ENCODE data around the gene CAND2. TPM values are rescaled to one million over a fixed set of nuclear protein-coding genes. Genes with fewer than 3 reads are reported as not detected.
"Not testable (repeated sequence)": the region's sequence is repeated elsewhere in the genome, so short reads cannot be mapped to it uniquely, and the experiment has no call there.

CAND2 gene
- polyA plus RNA-seq, 1 donor = 7.5 TPM

DNA sequence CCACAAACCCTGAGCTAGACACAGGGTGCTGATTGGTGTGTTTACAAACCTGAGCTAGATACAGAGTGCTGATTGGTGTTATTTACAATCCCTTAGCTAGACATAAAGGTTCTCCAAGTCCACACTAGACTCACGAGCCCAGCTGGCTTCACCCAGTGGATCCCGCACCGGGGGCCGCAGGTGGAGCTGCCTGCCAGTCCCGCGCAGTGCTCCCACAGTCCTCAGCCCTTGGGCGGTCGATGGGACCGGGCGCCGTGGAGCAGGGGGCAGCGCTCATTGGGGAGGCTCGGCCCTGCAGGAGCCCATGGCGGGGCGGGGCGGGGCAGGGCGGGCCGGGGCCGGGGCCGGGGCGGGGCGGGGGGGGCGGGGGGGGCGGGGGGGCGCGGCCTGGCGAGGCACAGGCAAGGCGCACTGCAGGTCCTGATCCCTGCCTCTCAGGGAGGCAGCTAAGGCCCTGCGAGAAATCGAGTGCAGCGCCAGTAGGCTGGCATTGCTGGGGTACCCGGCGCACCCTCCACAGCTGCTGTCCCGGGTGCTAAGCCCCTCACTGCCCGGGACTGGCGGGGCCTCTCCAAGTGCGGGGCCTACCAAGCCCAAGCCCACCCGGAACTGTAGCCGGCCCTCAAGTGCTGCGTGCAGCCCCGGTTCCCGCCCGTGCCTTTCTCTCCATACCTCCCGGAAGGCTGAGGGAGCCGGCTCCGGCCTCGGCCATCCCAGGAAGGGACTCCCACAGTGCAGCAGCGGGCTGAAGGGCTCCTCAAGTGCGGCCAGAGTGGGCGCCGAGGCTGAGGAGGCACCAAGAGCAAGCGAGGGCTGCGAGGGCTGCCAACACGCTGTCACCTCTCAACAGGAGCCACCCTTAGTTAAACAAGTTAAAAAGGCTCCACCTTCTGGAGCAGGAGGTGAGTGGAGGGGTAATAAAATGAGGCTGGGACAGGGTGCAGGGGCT, 27.6 kb upstream of the CAND2 start:
- no peak for DNase-seq

DNA sequence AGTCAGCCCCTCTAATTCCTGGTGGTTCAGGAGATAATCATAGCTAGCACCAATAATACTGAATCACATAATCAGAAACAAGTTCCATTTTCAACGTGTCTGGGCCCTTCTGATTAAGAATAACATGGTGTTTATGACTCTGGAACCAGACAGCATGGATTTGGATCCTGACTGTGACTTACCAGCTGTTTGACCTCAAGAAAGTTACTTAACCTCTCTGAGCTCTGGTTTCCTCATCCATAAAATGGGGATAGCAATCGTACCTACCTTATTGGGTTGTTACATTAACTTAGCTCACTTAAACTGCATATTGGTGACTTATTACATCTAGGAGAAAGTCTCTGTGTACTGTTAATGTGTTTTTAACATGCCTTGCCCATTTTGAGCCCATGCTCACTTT, 26.7 kb upstream of the CAND2 start:
- DNase-seq = no peak

DNA sequence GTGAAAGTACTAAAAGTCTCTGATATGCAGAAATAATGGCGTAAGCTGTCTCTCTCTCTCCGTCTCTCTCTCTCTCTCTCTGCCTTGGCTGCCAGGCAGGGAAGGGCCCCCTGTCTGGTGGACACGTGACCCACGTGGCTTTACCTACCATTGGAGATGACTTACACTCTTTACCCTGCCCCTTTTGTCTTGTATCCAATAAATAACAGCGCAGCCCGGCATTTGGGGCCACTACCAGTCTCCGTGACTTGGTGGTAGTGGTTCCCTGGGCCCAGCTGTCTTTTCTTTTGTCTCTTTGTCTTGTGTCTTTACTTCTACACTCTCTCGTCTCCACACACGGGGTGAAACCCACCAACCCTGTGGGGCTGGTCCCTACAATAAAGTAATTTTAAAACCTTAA, 25.2 kb upstream of the CAND2 start:
- no peak for DNase-seq

DNA sequence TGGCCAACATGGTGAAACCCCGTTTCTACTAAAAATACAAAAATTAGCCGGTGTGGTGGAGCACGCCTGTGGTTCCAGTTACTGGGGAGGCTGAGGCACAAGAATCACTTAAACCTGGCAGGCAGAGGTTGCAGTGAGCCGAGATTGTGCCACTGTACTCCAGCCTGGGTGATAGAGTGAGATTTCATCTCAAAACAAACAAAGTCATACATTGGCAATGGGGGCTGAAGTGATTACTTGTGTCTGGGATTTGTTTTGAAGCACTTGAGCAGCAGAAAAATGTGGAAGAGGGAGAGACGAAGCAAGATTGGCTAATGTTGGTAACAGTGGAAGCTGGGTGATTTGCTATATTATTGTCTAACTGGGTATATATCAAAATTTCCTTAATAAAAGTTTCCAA, 24.0 kb upstream of the CAND2 start:
- no peak for DNase-seq

DNA sequence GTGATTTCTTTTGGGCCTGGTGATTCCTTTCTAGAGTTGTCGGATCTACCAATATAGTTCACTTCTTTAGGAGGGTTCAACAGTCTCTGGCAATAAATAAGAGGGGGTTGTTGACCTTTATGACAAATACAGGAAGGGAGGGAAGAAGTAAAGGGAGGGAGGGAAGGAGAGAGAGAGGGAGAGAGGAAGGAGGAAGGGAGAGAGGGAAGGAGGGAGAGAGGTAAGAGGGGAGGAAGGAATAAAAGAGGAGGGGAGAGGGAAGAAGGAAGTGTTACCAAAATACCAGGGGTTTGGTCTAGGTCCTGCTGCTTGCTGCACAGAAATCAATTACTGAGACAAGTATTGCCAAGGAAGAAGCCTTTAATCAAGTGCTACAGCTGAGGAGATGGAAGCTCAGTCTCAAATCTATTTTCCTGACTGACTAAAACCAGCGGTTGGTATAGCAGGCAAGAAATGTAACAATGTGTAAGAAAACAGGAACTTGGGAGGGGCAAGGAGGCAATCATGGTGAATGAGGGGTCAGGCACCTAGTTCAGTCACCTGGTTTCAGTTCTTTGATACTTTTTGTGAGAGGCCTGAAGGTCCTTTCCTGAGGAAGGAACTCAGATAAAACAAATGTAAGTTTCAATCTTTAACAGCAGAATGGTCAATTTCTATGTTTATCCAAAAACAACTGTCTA, 23.3 kb upstream of the CAND2 start:
- no peak for DNase-seq

DNA sequence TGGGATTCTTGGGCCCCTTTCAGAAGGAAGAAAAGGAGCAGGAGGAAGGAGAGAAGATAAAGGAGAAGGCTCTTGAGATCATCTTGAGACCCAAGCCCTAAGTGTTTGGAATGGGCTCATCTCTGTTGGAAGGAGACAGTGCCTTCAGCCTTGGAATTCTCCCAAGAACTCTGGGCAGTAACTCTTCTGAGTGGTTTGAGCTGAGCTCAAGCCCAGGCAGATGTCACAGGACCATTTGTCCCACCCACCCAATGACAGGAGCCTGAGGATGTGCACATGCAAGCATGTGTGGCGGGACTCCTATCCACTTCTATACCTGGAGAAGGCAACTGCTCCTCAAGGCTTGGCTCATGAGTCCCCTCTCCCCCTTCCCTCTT, 22.8 kb upstream of the CAND2 start:
- no peak for DNase-seq

DNA sequence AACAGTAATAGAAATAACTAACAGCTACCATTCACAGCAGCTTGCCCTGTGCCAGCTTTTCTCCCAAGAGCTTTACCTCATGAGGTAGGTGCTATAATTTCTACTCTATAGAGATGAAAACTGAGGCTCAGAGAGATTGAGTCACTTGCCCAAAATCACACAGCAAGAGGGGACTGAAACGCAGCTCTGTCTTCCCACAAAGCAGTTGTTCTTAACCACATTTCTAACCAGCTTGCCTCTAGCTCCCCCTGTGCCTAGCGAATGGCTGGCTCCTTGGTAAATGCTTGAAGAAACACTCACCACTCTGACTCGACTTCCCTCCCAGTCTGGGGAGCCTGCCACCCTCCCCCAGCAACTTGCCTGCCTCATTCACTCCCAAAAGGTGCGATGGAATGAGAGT, 21.9 kb upstream of the CAND2 start:
- DNase-seq = no peak

DNA sequence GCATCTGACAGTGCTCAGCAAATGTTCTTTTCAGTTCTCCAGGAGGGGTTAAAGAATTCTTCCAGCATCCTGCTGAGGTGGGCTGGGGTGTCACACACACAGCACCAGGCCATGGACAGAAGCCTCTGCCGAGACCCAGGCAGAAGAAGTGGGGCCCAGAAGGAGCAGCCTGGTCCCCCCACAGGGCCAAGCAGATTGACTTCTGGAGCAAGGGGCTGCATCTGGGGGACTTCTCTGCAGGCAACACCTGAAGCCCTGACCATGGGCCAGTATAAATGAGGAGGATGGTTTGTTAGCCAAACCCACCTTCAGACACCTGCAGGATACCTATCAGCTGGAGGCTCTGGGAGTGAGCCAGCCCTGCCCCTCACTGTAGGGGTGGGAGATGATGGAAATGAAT, 21.3 kb upstream of the CAND2 start:
- no peak for DNase-seq

DNA sequence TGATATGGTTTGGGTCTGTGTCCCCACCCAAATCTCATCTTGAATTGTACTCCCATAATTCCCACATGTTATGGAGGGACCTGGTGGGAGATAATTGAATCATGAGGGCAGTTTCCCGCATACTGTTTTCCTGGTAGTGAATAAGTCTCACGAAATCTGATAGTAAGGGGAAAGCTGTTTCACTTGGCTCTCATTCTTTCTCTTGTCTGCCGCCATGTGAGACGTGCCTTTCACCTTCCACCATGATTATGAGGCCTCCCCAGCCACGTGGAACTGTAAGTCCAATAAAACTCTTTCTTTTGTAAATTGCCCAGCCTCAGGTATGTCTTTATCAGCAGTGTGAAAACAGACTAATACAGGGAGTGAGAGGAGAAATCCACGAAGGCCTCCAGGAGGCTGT, 20.5 kb upstream of the CAND2 start:
- not testable (repeated sequence) for DNase-seq

DNA sequence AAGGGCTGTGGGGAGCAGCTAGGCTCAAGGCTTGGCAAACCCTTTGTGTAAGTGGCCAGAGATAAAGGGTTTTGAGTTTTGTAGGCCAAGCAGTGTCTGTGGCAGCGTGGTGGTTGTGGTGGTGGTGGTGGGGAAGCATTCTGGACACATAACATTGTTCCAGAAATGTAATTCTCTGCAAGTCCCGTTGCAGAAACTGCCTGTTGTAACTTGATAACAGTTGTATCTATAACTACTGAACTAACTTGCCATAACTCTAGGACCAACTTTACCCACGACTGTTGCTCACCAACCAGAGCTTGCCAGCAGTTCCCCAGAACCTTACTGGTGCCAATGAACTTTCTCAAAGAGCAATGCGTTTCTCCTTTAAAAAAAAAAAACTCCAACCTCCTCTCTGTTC, 19.3 kb upstream of the CAND2 start:
- DNase-seq = no peak

DNA sequence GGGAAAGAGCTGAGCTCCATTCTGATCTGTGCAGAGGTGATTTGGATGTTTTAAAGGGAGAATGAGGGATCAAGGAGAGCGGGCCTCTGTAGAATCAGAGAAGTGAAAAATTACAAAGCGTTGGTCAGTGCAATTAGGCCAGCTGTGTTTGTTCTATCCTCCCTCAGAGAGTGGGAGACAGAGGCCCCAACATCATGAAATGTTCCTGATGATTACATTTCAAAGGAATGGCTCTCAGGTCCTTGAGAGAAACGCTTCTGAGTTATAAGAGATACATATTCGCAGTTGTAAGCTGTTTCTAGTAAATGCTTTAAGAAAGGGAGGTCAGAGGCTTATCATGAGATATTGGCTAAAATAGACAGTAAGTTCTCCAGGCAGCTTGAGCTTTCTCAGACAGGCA, 15.7 kb upstream of the CAND2 start:
- DNase-seq = no peak

DNA sequence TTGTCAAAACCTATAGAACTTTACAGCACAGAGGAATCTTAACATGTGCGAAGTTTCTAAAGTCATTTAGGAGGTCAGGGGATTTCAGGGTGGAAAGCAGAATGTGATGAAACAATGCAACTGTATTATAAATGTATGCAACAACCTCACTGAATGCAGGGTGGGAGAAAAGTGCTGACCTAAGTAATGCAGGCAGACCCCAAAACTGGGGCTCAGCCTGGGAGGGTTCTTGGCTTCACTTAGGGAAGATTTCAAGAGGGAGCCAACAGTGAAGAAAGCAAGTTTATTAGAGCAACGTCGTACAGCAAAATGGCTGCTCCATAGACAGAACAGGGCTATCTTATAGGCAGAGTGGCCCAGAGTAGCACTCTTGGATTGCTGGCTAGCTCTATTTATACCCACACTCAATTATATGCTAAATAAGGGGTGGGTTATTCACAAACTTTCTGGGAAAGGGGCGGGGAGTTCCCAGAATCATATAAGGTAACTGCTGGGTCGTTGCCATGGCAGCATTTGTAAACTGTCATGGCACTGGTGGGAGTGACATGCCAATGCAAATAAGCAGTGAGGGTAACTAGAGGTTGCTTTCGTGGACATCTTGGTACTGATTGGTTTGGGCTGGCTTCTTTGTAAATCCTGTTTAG, 14.2 kb upstream of the CAND2 start:
- no peak for DNase-seq

DNA sequence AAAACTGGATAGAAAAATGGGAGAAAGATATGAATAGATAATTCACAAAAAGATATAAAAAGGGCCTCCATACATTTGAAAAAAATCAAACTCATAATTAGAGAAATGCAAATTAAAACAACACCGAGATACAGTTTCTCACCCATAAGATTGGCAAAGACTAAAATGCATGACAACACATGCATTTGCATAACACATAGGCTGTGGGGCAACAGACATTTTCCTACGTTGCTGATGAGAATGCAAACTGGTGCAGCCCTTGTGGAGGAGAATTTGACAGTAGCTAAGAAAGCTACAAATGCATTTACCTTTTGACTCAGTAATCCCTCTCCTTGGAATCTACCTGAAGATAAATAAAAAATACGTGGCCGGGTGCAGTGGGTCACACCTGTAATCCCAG, 11.4 kb upstream of the CAND2 start:
- no peak for DNase-seq

DNA sequence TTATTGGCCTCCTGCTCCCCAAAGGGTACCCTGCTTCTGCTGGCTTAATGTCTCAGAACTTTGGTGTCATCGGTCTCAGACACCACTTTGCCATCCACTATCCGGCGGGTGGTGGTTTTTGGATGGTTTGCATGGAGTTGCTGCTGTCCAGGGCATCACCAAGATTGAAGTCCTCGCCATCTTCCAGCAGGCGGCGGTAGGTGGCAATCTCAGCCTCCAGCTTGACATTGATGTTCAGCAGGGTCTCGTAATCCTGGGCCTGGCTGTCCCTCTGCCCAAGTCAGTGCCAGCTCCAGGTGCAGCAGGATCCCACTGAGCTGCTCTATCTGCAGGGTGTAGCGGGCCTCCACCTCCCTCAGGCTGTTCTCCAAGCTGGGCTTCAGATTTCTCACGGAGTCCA, 9.1 kb upstream of the CAND2 start:
- DNase-seq = not testable (repeated sequence)

DNA sequence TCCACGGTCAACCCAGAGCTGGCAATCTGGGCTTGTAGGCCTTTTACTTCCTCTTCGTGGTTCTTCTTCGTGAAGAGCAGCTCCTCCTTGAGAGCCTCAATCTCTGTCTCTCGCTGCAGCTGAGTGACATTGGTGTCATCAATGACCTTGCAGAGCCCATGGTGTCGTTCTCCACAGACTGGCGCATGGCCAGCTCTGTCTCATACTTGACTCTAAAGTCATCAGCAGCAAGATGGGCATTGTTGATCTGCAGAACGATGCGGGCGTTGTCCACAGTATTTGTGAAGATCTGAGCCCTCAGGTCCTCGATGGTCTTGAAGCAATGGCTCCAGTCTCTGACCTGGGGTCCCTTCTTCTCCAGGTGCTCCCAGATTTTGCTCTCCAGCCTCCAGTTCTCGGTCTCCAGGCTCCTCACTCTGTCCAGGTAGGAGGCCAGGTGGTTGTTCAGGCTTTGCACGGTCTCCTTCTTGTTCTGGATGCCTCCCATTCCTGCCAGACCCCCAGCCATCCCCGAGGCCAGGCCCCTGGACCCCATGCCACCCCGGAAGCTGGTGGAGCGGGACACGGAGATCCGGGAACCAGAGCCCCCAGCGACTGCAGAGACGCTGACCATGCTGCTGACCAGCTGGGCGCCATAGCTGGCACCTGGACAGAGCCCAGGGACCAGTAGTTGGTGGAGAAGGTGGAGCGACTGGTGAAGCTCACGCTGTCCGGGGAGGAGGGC, 8.4 kb upstream of the CAND2 start:
- not testable (repeated sequence) for DNase-seq

DNA sequence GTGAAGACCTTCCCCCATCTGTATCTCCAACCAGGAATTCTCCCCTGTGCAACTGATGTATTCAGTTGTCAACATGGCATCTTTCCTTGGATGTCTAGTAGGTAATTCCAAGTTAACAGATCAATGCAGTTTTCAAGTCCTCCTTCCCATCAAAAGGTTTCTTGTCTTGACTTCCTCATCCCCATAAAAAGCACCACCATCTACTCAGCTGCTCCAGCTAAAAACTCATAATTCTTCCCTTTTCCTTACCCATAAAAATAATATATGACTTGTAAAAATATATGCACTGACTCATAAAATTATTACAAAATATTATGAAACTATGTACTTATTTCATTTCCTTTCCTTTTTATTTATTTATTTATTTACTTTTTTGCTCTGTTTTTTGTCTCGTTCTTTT, 5.0 kb upstream of the CAND2 start:
- DNase-seq = no peak

DNA sequence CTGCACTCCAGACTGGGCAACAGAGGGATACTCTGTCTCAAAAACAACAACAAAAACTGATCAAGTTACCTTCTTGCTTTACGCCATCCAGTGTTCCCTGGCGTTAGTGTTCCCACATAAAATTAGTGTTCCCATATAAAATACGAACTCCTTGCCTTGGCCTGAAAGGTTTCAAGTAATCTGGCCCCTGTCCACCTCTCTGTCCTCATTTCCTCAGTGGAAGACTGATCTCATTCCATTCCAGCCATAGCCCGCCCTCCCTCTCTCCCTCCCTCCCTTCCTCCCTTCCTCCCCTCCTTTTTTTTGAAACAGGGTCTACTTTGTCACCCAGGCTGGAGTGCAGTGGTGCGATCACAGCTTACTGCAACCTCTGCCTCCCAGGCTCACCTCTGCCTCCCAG, 2.8 kb upstream of the CAND2 start:
- no peak for DNase-seq

DNA sequence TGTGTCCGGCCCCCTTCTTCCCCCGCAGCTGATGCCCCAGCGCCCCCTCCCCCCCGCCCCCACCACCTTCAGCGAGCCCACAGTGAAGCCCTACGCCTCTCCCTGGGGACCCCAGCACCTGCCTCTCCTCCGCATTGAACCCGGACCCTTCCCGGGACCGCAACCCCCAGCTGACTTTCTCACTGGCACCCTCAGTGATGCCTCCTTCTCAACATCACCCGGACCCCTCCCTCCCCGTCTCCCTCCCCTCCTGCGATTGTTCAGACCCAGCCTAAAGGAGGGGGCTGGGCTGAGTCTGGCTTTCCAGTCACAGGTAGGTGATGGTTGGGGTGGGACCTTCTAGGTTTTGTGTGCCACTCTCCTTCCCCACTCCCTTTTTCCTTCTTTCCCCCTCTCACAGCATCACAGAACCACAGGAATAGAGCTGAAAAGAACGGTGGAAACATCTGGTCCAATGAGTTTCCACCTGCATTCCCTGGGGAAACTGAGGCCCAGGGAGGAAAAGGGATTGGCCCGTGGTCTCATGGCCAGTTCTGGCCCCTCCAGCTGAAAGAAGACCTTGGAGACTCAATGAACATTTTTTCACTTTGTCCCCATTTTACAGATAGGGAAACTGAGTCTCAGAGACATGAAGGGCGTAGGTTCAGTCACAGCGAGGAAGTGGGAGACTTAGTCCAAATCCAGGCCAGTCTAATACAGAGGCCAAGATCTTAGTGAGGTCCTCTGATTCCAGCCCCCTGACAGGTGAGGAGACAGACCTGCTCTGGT, 828 bp downstream of the CAND2 start:
- no peak for DNase-seq

DNA sequence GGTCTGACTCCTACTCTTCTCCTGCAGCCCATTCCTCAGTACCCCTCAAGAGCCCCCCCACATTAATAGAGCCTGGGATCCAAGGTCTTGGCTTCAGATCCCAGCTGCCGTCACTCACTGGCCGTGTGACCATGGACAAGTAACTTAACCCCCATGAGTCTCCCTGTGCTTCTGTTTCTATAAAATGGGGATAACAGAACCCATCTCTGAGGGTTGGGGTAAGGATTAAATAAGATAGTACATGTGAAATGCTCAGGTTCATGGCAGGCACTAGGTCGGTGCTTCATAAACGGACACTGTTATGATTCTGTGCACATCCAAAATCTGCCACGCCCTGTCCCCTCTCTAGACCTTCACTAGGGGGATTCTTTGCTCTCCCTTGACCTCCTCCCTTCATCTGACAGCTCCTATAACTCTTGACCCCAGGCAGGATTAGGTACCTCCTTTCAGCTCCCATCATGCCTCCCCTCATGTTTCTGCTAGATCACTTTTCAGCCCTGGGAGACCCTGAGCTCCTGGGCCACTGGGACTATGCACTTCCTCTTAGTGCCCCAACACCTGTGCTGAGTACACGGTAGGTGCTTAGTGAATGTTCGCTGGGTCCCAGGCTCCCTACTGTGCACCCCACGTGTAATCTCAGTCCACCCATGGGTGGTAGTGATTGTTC, 1.5 kb downstream of the CAND2 start:
- DNase-seq = no peak

DNA sequence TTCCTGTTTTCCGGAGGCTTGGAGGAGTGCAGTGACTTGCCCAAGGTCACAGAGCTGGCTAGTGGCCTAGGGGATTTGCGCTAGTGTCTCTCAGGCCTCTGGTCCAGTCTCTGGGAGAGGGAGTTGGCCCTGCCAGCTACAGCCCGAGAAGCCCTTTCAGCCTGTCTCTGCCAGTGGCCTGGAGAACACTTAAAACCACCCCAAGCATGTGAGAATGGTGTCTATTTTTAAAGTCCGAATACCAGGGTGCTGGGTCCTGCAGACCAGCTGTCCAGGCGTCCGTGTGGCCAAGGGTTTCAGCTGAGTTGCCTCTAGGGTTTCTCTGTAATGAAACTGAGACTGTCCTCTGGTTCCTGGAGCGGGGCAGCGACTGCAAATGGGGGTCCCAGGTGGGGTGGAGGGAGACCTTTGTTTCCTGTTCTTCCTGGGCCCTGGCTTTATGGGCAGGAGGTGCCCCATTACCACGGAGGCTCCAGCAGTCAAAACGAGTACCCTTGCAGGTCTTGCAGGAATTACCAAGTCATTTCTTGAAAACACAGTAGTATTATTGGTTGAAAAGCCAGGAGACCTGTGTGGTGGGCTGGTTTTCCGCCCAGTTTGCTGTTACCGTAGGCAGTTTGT, 2.2 kb downstream of the CAND2 start:
- DNase-seq = no peak
